ENCODE results near the gene CSNK1A1L.

The CSNK1A1L gene

DNA sequence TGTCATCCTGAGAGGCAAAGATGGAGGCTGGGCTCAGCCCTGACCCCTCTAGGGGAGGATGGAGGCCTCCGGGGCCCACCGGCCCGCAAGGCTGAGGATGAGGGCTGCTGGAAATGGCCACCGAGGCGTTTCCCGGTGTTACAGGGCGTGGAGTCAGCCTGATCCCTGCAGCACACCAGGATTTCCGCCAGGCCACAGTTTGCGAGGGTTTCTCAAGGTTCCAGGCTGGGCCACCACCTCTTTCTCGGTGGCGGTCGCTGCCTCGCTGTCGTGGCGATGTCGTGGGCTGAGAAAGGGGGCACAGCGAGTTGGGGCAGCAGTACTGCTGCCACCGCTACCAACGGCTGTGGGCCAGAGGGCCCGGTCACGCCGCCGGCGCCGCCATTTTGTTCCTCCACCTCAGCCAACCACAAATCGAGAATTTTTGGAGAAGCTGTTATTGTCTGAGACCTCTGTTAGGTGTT, at the start of gene CSNK1A1L:
Gene CSNK1A1L (minus strand): TSS at position 414 of the 464 bp plus-strand sequence. CDS start 408 bp downstream, at position 6.
- DNase-seq = no peak

DNA sequence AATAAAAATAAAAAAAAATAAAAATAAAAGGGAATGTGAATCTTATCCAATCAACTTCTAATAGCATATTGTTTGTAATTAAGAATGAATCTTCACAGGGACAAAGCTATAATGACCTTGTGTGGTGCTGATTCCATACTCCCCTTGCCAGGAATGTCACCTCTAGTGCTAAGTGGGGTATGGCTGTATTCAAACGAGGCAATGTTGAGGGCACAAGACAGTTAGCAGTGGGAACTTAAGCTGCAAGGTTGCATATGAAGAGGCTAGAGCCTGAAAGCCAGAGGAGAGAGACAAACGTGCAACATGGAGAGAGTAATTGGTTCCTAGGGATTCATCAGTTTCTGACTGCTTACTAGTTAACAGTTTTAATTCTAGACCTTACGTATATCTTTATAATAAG, 43.9 kb upstream of the CSNK1A1L start:
- no peak for DNase-seq

DNA sequence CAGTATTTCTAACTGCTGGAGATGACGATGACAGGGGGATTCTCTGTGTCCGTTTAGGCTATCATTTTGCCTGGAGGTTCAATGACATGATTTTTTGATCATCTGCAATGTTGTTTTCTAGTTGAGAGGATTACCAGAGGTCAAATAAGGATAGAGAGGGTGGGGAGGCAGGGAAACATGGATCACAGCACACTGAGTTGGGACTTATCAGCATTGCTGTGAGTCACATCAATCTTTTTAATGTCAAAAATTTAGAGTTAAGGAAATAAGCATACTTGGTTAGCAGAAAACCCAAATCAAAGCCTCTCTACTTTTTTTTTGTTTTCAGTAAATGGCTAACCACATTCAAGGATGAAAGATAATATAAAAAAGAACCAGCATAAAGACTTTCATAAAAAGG, 43.0 kb upstream of the CSNK1A1L start:
- no peak for DNase-seq

DNA sequence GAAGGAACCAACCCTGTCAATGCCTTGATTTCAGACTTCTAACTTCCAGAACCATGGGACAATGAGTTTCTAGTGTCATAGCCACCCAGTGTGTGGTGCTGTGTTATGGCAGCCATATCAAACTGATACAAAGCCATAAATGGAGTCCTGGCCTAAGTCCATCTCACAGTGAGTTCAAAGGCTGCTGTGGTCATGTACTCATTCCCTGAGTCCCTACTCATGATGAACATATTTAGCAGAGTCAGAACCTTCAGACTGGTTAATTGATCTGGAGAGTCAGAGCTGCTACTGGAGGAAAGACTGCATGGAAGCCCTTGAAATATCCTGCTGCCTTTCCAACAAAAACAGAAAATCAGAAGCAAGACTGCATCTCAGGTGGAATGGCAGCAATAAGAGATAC, 39.2 kb upstream of the CSNK1A1L start:
- no peak for DNase-seq

DNA sequence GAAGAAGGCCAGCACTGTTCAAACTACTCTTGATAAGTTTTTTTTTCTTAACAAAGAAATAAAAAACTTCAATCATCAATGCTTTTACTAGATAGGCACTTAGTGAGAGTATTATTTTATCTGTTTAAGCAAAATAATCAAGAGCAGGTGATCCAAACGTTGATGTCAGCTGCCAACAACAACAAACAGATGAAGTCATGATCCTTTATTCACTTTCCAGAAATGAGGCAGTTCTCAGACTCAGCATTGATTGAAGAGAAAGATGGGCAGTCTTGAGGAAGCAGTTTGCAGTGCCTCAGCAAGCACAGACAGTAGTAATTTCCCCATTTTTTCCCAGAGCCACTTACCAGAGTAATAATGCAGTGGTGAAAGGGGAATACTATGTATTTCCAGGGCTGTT, 38.4 kb upstream of the CSNK1A1L start:
- no peak for DNase-seq

DNA sequence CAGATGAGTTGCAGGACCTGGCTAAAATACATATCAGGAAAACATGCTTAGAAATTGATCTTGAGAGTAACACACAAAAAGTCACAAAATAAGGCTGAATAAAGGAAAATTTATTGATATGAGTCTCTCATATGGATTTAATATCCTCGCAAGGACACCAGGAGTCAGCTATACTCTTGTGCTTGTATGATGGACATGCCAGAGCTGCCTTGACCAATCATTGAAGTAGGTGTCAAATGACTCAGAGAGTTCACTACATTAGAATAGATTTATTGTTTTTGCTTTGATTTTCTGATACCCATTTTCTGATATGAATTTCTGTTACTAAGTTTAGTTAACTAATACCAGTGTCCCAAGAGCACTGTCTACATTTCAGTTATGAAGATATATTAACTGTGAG, 37.4 kb upstream of the CSNK1A1L start:
- DNase-seq = no peak

DNA sequence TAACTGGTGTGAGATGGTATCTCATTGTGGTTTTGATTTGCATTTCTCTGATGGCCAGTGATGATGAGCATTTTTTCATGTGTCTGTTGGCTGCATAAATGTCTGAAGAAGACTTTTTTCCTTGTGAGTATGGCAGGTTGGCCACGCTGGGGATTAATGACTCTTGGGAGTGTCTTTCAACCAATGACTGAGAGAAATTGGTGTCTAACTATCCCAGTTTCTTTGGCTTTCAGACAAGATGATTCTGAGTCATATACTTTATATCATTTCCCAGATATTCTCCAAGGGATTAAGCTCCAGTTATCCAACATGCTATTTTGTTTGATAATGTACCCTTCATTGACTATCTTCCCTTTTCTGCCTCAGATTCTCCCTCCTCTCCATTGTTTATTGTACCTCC, 35.5 kb upstream of the CSNK1A1L start:
- no peak for DNase-seq

DNA sequence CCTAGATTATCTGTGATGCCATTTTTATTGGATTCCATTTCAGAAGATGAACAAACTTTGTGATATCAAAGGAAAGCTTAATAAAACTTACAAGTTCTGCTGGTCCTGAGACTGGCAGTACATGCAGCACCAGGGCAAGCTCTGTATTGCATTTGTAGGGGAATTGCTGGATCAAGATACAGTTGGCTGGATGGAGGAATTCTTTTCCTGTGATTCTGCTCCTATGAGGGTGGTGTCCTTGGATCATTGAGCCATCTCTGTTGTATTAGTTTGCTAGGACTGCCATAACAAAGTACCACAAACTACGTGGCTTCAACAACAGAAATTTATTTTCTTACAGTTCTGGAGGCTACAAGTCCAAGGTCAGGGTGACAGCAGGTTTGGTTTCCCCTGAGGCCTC, 33.9 kb upstream of the CSNK1A1L start:
- DNase-seq = no peak

DNA sequence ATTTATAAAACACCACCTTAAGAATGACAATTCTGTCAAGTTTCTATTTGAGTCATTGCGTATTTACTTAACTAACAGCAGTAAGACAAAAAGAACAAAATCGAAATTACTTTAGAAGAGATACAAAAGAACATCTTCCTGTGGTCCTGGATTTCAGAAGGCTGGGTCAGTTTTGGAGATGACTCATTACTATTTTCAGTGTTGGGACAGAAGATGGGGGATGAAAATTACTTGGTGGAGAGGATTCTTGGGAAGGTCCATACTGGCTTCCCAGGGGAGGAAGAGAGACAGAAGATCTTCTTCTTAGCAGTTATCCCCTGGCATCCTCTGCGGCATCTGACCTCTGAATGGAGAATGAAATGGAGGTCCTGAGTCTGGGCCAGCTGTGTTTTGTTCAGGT, 33.5 kb upstream of the CSNK1A1L start:
- DNase-seq = no peak

DNA sequence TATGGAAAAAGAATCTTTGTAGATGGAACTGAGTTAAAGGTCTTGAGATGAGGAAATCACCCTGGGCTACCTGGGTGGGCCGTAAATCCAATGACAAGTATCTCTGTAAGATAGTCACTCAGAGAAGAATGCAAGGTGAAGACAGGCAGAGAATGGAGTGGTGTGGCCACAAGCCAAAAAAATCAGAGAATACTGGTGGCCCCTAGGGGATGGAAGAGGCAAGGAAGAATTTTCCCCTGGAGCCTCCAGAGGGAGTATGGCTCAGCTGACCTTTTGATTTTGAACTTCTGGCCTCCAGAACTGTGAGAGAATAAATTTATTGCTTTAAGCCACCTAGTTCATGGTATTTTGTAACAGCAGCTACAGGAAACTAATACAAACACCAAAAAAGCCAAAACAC, 32.7 kb upstream of the CSNK1A1L start:
- no peak for DNase-seq

DNA sequence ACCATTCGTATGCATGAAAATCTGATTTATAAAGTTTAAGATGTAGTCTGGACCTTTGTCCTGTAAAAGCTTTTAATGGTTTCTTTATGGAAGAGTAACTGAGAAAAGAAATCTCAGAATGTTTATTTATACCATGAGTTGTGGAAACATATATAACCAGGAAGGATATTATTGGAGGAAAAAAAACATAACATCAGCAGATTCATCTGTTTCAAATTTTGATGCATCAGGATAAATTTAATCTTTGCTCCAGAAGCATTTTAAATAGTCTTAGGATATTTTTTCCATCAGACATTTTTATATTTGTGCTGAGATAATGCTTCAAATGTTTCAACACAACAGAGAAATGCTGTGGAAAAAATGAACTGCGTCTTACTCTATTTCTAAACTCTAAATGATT, 31.2 kb upstream of the CSNK1A1L start:
- DNase-seq = no peak

DNA sequence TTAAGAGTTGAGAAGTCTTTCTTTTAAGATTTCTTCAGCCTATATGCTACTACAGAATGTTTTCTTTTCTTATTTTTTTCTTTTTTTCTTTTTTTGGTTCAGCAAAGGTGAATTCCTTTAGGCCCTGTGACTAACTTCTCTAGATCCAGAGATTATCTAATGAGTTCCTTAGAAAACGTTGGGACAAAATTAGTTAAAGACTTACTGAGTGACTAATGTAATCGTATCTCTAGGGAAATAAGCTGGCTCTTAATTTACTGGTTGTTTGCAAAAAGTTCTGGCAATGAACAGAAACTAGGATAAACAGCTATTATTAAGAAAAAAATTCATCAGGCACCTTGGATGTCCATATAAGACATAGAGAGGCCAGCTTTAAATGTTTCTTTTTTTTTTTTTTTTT, 30.7 kb upstream of the CSNK1A1L start:
- DNase-seq = no peak

DNA sequence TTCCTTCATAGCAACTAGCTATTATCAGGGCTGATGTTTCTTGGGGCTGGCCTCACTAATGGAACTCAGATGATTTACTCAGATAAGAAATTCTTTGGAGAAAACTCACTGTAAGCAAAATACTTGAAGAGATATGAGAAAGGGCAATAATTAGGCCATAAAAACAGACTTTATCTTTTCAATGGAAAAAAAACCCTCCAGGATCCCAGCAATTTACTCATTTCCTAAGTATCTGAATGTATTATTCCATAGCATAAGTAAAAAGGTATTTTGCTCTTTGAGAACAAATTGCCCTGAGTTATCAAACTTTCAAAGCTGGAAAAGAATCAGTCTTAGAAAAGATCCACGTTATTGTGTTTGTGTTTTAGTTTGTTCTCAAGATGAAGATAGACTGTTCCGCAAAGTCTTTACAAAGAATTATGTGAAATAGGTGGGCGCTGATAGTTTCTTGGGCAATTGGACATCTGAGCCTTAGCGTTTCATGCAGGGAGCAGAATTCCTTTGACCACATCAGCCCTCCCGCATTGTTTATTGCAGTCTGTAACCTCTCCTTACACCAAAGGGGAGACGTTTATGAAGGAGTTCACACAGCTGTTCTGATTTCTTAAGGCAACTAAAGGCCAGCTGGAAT, 29.1 kb upstream of the CSNK1A1L start:
- DNase-seq = no peak

DNA sequence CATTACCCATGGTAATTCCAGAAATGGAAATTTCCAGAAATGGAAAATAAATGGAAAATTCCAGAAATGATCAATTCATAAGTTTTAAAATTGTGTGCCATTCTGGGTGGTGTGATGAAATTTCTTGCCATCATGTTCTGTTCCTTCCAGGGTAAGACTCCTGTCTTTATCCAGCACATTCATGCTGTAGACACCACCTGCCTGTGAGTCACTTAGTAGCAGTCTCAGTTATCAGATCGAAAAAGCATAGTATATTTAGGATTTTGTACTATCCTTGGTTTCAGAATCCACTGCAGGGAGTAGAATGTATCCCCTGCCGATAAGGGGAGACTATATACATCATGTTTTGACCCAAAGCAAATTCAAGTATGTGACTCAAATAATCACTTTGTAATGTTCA, 26.7 kb upstream of the CSNK1A1L start:
- DNase-seq = no peak

DNA sequence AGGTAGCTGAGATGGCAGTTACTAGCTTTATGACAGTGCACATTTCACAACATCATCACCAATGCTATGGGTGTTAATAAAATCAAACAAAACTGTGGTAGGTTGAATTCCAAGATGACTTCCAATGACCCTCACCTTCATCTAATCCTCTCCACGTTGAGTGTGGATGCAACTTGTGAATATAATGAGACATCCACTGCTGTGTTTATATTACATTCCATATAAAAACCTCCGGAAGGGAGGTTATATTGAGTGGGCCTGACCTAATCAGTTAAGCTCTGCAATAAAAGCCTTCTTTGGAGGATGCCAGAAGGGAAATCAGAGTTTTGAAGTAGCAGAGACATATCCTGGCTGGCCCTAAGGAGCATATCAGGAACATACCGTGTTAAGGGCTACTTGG, 25.6 kb upstream of the CSNK1A1L start:
- DNase-seq = no peak

DNA sequence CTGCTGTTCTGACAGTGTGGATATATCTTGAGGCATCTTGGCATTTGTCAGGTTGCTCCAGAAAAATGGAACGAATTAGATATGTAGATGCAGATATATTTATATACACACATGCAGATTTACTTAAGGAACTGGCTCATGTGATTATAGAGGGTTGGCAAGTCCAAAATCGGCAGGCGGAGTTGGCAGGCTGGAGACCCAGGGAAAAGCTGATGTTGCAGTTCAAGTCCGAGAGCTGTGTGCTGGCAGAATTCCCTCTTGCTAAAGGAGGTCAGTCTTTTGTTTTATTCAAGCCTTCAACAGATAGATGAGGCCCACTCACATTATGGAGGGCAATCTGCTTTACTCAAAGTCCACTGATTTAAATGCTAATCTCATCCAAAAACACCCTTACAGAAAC, 24.4 kb upstream of the CSNK1A1L start:
- no peak for DNase-seq

DNA sequence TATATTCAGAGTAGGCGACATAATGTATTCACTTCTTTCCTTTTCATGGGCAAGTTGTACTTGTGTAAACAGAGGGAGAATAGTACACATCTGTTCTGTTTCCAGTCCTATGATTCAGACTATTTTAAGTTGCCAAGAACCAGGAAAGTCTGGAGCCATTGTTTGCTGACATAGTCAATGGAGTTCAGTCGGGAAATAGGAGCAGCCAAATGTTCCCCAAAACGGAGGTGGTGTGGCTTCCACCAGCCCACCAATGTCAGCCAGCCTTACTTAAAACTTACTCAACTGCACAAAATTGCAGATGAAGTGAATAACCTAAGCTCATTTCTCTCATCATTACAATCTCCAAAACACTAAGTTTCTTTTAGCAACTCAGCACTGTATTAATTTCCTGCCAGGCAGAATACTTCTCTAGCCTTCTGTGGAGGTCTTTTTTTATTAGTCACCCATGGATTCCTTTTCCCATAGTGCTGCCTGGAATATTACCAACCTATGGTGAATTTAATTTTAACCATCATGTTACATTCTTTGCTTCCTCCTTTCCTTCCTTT, 22.3 kb upstream of the CSNK1A1L start:
- DNase-seq = no peak

DNA sequence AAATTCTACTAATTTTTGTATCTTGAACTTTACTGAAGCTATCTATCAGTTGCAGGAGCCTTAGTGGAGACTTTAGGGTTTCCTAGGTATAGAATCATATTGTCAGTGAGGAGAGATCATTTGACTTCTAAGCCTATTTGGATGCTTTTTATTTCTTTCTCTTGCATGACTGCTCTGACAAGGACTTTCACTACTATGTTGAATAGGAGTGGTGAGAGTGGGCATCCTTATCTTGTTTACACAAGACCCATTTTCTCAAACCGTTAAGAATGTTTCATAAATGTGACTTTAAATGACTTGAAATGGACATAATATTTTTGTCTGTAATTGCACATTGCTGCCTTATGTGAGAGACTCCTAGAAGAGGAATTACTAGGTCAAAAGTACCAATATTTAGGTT, 17.9 kb upstream of the CSNK1A1L start:
- no peak for DNase-seq

DNA sequence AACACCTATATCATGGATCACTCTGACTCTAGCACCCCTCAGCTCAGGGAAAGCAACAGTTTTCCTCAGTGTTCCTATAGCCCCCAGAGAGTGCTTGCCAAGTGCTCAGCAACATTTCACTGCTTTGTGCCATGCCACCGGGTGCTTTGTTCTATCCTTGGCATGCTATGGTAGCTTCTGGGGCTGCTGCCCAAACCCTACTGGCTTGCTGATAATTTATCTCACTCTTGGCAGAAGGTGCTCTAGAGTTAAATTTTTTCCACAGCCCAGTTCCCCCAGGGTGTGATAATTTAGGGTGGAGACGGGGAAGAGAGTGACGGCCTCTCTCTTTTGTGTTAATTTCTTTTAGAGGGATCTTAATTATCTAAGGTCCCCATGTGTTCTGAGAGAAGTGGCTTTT, 12.6 kb upstream of the CSNK1A1L start:
- no peak for DNase-seq

DNA sequence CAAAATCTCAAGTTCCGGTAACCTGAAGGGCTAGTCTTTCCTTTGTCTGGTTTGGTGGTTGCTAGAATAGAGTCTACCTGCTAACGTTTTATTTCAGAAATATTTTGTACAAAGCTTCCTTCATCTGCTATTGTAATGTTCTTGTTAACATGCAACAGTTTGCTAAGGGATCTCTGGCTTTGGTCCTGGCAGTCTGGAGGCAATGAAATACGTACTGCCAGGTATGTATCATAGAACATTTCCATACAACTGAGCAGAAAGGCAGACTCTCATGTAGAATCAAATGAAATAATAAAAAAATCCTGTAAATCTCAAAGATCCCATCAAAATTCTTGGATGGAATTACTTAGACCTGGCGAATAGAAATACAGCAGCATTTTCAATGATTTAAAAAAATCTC, 8.8 kb upstream of the CSNK1A1L start:
- DNase-seq = no peak

DNA sequence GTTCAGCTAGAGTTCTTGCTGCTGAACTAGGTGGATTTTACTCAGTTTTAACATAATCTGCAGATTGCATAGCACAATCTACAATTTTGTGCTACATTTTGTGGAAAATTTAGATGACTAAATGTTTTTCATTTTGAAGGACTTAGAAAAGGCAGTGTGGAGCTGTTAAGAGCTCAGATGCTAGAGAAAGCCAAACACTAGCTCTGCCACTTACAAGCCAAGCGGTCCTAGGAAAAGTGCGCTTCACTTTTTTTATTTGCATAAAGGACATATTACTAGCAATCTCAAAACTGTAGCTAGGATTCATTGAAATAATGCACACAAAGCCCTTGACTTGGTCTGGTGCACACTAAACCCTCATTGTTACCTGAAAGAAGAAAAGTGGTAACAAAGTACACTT, 8.1 kb upstream of the CSNK1A1L start:
- DNase-seq = no peak

DNA sequence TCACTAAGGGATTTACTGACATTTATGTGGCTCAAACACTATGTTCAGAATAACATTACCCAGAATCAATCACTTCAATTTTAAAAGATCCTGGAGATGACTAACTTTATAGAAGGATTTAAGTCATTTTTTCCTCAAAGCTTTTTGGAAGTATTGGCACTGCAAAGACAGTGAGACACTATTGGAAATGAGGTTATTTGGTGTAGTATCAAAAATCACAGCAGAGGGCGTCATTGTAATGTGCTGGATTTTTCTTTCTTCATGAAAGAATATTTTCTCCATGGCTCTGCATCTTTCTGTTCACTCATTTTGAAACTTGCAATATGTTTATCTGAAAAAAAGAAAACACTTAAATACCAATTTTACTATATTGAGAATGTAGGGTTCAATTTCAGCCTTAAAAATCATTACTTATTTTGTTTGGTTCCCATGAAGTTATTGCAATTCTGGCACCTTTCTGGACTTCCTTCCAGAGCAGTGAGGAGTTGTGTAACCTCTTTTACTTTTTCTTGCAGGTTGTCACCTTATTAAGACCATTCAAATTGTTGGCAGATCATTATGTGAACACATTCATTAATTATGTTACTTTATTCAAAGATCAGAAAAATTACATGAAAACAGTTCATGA, 3.7 kb upstream of the CSNK1A1L start:
- DNase-seq = peak in 1 of 2 donors; percentile 31

DNA sequence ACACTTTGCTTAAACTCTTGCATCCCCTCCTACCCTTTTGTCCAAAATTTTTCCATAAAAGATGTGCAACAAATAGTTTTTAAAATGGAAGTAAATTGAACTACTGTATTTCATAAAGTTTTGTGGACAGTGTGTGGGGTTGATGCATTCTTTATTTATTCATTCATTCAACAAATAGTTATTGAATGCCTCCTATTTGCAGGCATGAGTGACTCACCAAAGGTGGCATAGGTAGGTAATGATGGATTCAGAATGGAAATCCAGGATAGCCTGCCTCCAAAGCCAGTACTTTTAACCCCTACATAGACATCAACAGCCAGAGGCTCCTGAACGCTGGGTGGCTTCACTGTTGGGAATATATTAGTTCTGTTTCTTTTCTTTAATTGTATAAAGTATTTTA, 2.4 kb upstream of the CSNK1A1L start:
- no peak for DNase-seq

DNA sequence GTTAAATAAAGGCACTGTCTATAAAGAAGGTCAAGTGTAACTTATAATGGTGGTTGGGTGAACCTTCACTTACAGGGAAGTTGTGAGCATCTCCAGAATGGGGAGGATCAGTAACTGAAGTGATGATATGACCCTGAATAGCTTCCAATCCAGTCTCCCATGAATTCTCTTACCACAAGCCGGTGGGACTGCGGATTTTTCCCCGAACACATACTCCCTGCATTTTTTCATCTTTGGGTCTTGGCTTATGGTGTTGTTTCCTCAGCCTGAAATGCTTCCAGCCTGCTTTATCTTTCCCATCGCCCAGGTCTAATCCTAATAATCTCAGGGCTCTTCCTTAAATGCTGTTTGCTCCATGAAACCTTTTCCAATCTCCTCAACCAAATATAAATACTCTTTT, 2.0 kb upstream of the CSNK1A1L start:
- no peak for DNase-seq

DNA sequence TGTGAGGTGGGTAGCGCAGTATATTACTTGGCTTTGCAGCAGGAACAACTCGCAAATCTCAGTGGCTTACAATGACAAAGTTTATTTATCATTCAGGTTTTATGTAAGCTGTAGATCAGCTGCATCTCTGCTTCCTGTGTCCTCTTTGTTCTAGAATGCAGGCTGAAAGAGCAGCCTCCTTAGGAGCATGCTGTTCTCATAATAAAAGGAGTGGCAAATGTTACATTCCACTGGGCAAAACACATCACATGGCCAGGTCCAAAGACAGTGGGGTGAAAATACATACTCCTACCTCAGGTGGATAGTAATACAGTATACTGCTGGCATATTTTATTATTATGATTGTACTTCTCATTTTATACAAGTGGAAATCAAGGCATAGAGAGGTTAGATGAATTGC, 1.2 kb upstream of the CSNK1A1L start:
- DNase-seq = no peak

Data from inflammatory macrophage treated with lipopolysaccharide for 1 hour (primary cell).